ENCODE data around the gene PACSIN2.
A peak's percentile ranks its signal among the peaks of the same experiment; 100 is the strongest.
"Not testable (repeated sequence)": the region's sequence is repeated elsewhere in the genome, so short reads cannot be mapped to it uniquely, and the experiment has no call there.

Gene PACSIN2

DNA sequence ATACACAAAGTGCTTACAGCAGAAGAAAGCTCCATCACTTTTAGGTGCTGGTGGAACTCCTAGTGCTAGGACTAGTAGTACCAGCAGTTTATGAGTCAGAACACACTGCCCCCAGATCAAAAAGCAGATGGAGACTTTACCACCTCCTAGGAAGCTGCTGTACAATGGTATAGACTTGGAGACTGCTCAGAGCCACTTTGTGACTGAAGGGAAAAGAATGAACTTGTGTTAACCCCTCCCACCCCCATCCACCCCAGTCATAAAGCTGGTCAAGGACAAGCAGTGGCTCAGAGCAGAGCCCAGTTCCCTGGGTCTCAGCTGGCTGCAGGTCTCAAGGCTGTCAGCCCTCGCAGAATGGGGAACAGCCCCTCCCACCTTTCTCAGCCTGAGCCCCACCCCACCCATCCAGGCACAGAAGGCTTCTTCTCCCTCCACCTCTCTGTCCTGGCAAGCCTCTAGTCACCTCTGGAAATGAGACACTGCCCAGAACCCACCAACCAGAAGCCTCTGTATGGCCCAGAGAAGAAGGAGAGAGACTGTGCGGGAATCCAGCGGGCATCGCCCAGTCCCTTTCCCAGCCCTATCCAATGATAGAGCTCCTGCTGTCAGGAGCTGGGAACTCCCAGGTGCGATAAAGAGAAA is 23.8 kb downstream of the PACSIN2 start:
- DNase-seq (ENCODE audit: low spot score) = peak; percentile 90

DNA sequence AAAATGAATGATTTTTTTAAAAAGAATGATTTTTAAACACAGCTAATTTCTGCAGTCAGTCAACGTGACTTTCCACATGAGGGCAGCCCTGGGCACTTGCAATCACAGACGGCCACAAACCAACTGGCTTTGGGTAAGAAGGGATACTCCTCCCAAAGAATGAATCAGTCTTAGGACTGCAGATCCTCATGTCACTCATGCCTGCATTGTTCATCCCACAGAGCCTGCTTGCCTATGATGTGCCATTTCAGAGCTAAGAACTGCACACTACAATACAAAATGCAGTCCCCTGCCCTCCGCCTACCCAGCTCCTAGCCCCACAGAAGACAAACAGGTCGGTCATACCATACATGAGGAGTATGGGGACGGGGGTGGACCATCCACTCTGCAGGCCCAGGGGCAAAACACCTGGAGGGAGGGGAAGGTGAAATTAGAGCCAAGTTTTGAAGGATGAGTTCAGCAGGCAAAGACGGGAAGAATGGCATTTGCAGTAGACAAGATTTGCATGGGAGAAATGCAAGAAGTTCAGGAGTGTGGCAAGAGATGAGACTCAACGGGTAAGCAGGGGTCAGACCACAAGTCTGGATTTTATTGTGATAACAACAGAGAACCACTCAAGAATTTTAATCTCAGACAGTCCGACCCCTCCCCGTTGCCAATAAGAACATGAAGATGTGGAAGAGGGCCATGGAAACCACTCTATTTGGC is 24.7 kb downstream of the PACSIN2 start:
- peak; percentile 87 for DNase-seq (ENCODE audit: low spot score)

DNA sequence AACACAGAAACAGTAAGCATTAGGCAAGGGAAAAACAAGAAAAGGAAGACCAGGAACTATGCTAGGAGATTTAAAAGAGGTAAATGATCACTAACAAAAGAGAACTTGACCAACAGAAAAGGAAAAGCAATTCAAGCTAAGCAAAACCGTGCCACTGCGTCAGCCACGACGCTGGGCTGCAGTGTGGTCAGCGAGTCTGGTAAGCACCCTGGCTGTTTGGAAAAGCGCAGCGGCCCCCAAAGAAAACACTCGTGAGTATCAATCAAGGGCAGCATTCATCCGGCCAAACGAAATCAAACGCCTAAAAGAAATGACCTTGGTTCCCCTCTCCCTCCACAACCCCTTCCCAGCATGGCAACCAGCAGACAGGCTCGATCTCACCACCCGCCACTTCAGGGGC is 28.8 kb downstream of the PACSIN2 start:
- no peak for DNase-seq (ENCODE audit: low spot score)

DNA sequence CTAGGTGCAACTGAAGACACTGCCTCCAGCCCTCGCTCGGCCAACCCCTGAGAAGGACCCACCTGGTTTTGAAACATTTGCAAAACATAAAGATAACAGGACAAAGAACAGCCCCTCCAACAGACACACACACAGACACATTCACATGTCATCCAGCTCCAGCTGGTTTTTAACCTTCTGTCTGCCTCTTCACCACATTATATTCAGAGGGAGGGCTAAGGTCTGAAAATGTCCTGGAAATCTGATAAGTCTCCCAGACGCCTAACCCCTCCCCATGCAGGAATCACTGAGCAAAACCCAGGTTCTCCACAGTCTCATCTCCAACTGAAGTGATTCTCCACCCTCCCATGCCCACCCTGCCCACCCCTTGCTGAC is 29.4 kb downstream of the PACSIN2 start:
- no peak for DNase-seq (ENCODE audit: low spot score)

GRCh38 chr22:42984814-42985530 is 30.0 kb downstream of the PACSIN2 start:
- no peak for DNase-seq (ENCODE audit: low spot score)

DNA sequence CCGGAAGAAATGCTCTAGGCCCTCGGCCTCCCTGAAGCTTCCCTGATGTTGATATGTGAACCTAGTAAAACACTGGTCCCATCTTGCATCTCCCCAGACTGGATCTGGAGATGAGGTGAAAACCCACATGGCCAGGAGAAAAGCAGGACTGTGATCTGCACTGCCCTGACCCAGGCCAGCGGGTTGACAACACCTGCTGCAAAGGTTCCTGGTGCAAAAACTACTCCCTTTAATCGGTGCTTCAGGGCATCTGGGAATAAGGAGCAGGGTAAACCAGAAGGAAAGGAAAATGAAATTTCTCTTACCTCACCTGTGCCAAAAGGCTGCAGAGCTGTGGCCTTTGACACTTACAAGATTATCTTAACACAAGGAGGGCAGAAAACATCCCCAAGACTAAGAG is 30.6 kb downstream of the PACSIN2 start:
- DNase-seq (ENCODE audit: low spot score) = no peak

DNA sequence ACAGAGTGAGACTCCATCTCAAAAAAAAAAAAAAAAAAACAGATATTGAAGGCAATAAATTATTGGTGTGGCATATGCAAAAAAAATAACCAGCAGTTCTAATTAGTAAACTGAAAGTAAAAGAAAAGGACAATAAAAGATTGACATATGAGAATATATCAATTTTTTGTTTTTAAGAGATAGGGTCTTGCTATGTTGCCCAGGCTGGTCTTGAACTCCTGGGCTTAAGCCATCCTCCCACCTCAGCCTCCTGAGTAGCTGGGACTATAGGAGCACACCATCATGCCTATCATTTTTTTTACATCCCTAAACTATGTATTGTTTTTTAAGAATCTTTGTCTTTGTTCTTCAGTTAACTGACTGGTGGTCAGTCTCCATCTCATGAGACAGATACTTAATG is 31.5 kb downstream of the PACSIN2 start:
- DNase-seq (ENCODE audit: low spot score) = no peak

DNA sequence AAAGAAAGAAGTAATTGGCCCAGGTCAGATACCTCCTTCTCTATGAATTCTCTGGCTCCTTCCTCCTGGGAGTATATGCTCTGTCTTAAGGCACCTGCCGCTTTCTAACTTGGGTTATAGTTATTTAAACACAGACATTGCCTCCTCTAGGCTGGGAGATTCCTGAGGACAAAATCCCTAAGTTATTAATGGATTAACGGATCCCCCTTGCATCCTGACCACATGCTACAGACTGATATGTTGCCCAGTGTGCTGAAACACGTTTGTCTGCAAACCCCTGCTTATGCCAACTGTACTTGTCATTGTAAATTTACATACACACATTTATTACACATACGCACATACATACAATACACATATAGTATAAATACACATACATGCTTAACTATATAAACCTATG is 35.3 kb downstream of the PACSIN2 start:
- DNase-seq (ENCODE audit: low spot score) = no peak

GRCh38 chr22:42978453-42979103 is 36.4 kb downstream of the PACSIN2 start:
- DNase-seq (ENCODE audit: low spot score) = peak; percentile 52

- DNase-seq (ENCODE audit: low spot score) = no peak
Measured at GRCh38 chr22:42977569-42977968, 37.4 kb downstream of the PACSIN2 start.

- DNase-seq (ENCODE audit: low spot score) = no peak
Measured at GRCh38 chr22:42976217-42976933, 38.6 kb downstream of the PACSIN2 start.

GRCh38 chr22:42974223-42974622 is 40.7 kb downstream of the PACSIN2 start:
- DNase-seq (ENCODE audit: low spot score) = no peak

GRCh38 chr22:42973536-42973881 is 41.4 kb downstream of the PACSIN2 start:
- no peak for DNase-seq (ENCODE audit: low spot score)

- DNase-seq (ENCODE audit: low spot score) = no peak
Measured at GRCh38 chr22:42972649-42973535, 42.1 kb downstream of the PACSIN2 start.

DNA sequence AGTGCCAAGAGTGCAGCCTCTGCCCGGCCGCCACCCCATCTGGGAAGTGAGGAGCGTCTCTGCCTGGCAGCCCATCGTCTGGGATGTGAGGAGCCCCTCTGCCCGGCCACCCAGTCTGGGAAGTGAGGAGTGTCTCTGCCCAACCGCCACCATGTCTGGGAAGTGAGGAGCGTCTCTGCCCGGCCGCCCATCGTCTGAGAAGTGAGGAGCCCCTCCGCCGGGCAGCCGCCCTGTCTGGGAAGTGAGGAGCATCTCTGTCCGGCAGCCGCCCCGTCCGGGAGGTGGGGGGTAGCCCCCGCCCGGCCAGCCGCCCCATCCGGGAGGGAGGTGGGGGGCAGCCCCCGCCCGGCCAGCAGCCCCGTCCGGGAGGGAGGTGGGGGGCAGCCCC is 43.5 kb downstream of the PACSIN2 start:
- not testable (repeated sequence) for DNase-seq (ENCODE audit: low spot score)

- no peak for DNase-seq (ENCODE audit: low spot score)
Measured at GRCh38 chr22:42970029-42970428, 44.9 kb downstream of the PACSIN2 start.

DNA sequence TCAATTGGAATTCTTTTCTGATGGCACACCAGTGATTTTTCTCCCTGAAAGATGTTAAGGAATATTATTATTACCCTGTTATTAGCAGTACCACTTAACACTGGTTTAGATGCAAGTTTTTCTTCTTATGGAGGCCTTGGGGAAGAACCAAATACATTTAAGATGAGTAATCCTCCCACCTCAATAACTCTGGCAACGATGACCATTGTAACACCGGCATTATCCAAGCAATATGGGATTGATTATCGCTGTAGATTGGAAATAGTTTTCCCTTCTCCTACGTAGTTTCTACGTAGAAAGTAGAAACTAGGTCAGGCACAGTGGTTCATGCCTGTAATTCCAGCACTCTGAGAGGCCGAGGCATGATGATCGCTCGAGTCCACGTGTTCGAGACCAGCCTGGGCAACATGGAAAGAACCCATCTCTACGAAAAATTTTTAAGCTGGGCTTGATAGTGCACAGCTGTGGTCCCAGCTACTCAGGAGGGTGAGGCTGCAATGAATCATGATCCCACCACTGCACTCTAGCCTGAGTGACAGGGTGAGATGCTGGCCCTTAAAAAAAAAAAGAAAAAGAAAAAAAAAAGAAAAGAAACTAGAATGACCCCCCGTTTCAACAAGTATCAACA is 45.5 kb downstream of the PACSIN2 start:
- DNase-seq (ENCODE audit: low spot score) = no peak

- no peak for DNase-seq (ENCODE audit: low spot score)
Measured at GRCh38 chr22:42967933-42968332, 47.0 kb downstream of the PACSIN2 start.

- no peak for DNase-seq (ENCODE audit: low spot score)
Measured at GRCh38 chr22:42967005-42967404, 47.9 kb downstream of the PACSIN2 start.

- no peak for DNase-seq (ENCODE audit: low spot score)
Measured at GRCh38 chr22:42966497-42966896, 48.5 kb downstream of the PACSIN2 start.
